ENCODE results near the gene GAS2L1.

The GAS2L1 gene

GRCh38 chr22:29326481-29326880, 20.0 kb downstream of the GAS2L1 start:
- no peak for DNase-seq (ENCODE audit: low read depth in 3 of 3, low spot score in 1 of 3)

- no peak for DNase-seq (ENCODE audit: low read depth in 3 of 3, low spot score in 1 of 3)
These were observed 20.8 kb downstream of the GAS2L1 start for GRCh38 chr22:29327089-29327764.

GRCh38 chr22:29328055-29328454, 21.6 kb downstream of the GAS2L1 start:
- DNase-seq (ENCODE audit: low read depth in 3 of 3, low spot score in 1 of 3): no peak

GRCh38 chr22:29328566-29329500, 22.4 kb downstream of the GAS2L1 start:
- no peak for DNase-seq (ENCODE audit: low read depth in 3 of 3, low spot score in 1 of 3)

GRCh38 chr22:29329581-29329980, 23.1 kb downstream of the GAS2L1 start:
- DNase-seq (ENCODE audit: low read depth in 3 of 3, low spot score in 1 of 3): no peak

GRCh38 chr22:29330291-29330690, 23.8 kb downstream of the GAS2L1 start:
- no peak for DNase-seq (ENCODE audit: low read depth in 3 of 3, low spot score in 1 of 3)

GRCh38 chr22:29330753-29331152, 24.3 kb downstream of the GAS2L1 start:
- DNase-seq (ENCODE audit: low read depth in 3 of 3, low spot score in 1 of 3): no peak

GRCh38 chr22:29331213-29331612, 24.8 kb downstream of the GAS2L1 start:
- DNase-seq (ENCODE audit: low read depth in 3 of 3, low spot score in 1 of 3): no peak

GRCh38 chr22:29331658-29332300, 25.3 kb downstream of the GAS2L1 start:
- no peak for DNase-seq (ENCODE audit: low read depth in 3 of 3, low spot score in 1 of 3)

- DNase-seq (ENCODE audit: low read depth in 3 of 3, low spot score in 1 of 3): no peak
These were observed 26.5 kb downstream of the GAS2L1 start for GRCh38 chr22:29332886-29333496.

- no peak for DNase-seq (ENCODE audit: low read depth in 3 of 3, low spot score in 1 of 3)
These were observed 27.7 kb downstream of the GAS2L1 start for GRCh38 chr22:29334148-29334547.

- no peak for DNase-seq (ENCODE audit: low read depth in 3 of 3, low spot score in 1 of 3)
These were observed 28.4 kb downstream of the GAS2L1 start for GRCh38 chr22:29334696-29335344.

GRCh38 chr22:29335656-29336055, 29.2 kb downstream of the GAS2L1 start:
- no peak for DNase-seq (ENCODE audit: low read depth in 3 of 3, low spot score in 1 of 3)

- DNase-seq (ENCODE audit: low read depth in 3 of 3, low spot score in 1 of 3): no peak
These were observed 30.5 kb downstream of the GAS2L1 start for GRCh38 chr22:29336751-29337490.

GRCh38 chr22:29337631-29338284, 31.3 kb downstream of the GAS2L1 start:
- no peak for DNase-seq (ENCODE audit: low read depth in 3 of 3, low spot score in 1 of 3)

- DNase-seq (ENCODE audit: low read depth in 3 of 3, low spot score in 1 of 3): no peak
These were observed 31.9 kb downstream of the GAS2L1 start for GRCh38 chr22:29338398-29338797.

- DNase-seq (ENCODE audit: low read depth in 3 of 3, low spot score in 1 of 3): no peak
These were observed 33.2 kb downstream of the GAS2L1 start for GRCh38 chr22:29339381-29340235.

- DNase-seq (ENCODE audit: low read depth in 3 of 3, low spot score in 1 of 3): no peak
These were observed 34.1 kb downstream of the GAS2L1 start for GRCh38 chr22:29340566-29340965.
